NCI-H128 (cell line): ENCODE data around the gene KIAA1191.
"Not testable (repeated sequence)": the region's sequence is repeated elsewhere in the genome, so short reads cannot be mapped to it uniquely, and the experiment has no call there.

ENCODE experiments used
- DNase-seq: peaks from one replicate; lab custom pipeline; 2025; ENCODE audit not compliant: unreplicated experiment; lab: John Stamatoyannopoulos, UW

The KIAA1191 gene

DNA sequence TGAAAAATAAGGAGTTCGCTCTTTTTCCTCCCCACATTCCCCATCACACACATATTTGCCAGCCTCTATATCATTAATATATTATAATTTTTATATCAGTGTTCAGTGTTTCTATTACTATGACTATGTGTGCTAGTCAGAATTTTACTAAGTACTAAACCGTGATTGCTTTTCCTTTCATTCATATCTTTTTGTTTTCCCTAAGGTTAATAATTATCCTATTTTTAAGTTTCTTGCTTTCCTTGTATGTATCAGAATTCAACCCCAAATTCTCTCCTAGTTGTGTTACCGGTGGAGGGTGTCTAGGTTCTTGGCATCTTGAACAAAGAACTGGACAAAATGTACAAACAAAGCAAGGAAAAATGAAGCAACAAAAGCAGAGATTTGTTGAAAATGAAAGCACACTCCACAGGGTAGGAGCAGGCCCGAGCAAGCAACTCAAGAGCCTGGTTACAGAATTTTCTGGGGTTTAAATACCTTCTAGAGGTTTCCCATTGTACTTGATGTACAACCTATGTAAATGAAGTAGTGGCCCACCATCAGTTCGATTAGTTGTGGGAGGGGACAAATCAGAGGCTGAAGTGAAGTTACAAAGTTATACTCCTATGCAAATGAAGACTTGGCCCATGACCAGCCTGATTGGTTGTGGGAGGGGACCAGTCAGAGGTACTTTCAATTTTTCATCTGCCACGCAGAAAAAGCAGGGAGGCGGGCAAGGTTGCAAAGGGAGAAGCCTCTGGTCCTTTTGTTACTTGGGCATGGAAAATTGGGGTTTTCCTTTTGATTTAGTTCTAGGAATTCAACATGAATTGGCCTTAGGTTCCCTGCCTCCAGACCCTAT, 43.8 kb downstream of the KIAA1191 start:
- DNase-seq, result no peak

DNA sequence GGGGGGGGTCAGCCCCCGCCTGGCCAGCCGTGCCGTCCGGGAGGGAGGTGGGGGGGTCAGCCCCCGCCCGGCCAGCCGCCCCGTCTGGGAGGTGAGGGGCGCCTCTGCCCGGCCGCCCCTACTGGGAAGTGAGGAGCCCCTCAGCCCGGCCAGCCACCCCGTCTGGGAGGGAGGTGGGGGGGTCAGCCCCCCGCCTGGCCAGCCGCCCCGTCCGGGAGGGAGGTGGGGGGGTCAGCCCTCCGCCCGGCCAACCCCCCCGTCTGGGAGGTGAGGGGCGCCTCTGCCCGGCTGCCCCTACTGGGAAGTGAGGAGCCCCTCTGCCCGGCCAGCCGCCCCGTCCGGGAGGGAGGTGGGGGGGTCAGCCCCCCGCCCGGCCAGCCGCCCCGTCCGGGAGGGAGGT, 56.2 kb downstream of the KIAA1191 start:
- not testable (repeated sequence) for DNase-seq
